GF-D8 (cell line): ENCODE measurements around the gene METTL2A.
A peak's percentile ranks its signal among the peaks of the same experiment; 100 is the strongest.
"Not testable (repeated sequence)": the region's sequence is repeated elsewhere in the genome, so short reads cannot be mapped to it uniquely, and the experiment has no call there.

ENCODE experiments used
- DNase-seq: peaks from one replicate; lab custom pipeline; 2025; lab: John Stamatoyannopoulos, UW

The METTL2A gene, protein sequence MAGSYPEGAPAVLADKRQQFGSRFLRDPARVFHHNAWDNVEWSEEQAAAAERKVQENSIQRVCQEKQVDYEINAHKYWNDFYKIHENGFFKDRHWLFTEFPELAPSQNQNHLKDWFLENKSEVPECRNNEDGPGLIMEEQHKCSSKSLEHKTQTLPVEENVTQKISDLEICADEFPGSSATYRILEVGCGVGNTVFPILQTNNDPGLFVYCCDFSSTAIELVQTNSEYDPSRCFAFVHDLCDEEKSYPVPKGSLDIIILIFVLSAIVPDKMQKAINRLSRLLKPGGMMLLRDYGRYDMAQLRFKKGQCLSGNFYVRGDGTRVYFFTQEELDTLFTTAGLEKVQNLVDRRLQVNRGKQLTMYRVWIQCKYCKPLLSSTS

DNA sequence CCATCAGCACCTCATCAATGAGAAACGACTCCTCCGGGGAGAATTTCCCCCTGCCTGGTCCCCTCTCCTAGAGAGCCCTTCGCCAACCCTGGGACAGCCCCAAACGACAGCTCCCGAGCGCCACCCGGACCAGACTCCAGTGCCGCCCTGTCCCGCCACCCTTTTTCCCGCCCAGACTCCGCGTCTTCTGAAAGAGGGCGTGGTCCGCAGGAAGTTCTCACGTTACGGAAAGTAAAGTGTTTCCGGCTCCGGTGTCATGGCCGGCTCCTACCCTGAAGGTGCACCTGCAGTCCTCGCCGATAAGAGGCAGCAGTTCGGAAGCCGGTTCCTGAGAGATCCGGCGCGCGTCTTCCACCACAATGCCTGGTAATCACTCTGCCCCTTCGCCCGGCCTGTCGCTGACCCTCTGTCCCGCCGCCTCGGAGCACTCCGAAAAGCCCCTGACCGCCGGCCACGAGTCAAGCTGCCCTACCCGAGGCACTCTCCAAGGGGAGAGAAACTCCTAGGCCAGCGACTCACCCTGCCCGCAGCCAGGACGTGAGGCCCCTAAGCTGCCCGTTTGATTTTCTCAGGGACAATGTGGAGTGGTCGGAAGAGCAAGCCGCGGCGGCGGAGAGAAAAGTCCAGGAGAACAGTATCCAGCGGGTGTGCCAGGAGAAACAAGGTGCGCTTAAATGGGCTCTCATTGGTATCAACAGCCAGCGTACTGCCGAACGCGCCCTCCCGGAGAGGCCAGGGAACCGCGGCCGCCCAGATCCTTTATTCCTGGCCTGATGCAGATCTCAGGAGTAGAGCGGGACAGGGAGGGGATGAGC lies at the start of gene METTL2A:
METTL2A (plus strand) TSS at position 251 of the 815 bp plus-strand sequence; CDS start at position 257, 6 bp downstream.
- DNase-seq = peak; percentile 78

DNA sequence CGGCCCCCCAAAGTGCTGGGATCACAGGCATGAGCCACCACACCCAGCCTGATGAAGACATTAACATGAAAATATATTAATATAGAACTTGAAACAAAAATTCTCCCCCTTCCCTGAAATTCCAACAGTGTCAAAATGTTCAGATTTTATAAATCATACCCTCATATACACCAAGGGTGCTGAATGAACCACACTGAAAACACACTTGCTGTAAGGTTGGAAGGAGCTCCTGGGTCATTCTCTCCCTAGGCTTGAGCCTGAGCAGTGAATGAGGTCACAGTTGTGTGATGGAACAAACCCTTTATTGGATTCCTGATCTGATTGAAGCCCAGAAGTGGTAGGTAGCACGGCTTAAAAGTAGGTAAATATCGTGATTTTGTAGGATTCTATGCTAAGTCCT lies 43.4 kb upstream of the METTL2A start, which contains the start of gene EFCAB3:
EFCAB3 (plus strand) TSS at position 301 of the 400 bp plus-strand sequence. CDS start 2,427 bp downstream, outside the sequence.
- DNase-seq = no peak

DNA sequence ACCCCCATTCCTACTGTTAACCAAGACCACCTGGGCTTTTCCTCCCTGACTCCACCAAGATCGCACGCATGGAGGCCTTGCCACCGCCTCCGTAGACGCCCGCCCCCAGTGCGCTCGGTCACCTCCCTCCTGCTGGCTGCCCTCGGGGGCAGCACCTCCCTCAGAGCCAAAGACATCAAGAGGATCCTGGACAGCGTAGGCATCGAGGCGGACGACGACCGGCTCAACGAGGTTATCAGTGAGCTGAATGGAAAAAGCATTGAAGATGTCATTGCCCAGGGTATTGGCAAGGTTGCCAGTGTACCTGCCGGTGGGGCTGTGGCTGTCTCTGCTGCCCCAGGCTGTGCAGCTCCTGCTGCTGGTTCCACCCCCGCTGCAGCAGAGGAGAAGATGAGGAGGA lies 42.1 kb upstream of the METTL2A start:
- no peak for DNase-seq

DNA sequence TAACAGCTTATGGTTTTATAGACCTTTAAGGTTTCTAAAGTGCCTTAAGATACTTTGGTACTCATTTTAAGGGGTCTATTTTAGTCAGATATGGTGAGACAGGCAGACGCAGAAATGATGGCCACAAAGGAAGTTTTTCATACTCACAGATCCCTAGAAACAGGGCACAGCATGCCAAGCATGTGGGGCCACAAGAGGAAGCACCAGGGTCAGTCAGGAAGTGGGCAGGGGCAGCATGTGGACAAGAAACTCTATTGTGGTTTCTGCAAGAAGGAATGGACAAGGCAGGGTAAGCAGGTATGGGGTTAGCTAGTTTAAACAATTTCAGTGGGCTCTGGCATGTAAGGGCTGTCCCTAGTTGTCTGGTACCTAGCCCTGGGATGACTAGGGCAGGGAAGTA lies 34.8 kb upstream of the METTL2A start:
- DNase-seq = no peak

DNA sequence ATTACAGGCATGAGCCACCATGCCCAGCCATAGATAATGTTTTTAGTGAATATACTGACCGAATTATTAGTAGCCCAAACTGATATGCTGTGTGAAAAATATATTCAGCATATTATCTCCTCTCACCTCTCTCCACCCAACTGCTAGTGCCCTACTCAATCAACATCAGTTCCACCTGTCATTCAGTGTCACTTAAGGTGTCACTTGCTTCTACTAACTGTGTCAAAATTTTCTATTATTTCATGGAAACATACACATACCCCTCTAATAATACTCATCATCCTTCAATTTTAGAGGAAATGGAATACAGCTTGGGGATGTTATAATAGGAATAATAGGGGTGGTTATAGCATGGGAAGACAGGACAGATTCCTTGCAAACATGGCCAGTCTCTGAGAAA lies 30.8 kb upstream of the METTL2A start:
- DNase-seq = no peak

DNA sequence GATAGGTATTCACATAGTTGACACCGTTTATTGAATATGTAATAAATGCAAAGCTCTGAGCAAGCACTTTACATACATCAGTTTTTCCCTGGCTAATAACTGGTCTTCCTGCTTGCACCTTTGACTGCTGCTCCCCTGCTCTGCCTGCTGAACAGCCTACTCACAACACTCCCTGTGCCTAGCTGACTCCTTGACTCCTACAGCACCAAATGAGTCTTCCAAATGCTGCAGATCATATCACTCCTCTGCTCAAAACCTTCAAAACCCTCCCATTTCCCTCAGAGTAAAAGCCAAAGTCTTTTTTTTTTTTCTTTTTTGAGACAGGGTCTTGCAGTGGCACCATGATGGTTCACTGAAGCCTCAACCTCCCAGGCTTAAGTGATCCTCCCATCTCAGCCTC lies 24.8 kb upstream of the METTL2A start:
- DNase-seq = no peak

DNA sequence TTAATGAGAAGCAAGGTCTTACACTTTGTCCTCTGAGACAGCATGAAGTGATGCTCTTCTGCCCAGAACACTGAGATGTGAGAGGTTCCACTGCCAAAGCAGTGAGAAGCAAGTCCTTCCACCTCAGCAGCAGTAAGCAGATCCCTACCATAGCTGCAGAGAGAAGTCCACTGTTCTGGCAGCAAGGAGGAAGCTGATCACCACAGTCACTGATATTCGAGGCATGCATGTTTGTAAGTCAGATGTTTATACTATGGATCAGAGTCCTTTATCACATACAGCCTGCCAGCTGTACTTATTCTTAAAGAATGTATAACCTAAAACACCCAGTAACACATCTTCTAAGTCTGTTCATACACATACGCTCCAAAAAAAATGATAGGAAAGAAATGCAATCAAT lies 18.2 kb upstream of the METTL2A start:
- no peak for DNase-seq

DNA sequence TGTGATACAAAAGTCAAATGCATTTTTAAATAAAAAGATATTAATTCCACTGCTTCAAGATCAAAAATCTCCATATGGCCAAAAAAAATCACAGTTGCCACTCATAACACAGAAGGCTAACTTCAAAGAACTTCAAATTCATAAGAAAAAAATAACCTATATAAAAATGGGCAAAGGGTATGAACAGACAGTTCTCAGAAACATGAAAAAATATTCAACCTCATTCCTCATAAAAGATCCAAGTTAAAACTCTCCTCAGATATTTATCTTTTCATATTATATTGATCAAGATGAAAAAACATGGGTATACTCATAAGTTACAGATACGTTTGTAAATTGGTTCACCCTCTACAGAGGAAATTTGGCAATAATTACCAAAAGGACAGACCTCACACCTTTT lies 10.6 kb upstream of the METTL2A start:
- DNase-seq = not testable (repeated sequence)

DNA sequence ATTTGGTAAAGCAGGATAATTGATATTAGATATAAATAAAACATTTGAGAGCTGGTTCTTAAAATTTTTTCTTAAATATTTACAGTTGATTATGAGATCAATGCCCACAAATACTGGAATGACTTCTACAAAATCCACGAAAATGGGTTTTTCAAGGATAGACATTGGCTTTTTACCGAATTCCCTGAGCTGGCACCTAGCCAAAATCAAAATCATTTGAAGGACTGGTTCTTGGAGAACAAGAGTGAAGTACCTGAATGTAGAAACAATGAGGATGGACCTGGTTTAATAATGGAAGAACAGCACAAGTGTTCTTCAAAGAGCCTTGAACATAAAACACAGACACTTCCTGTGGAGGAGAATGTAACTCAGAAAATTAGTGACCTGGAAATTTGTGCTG lies 2.5 kb downstream of the METTL2A start:
- not testable (repeated sequence) for DNase-seq

DNA sequence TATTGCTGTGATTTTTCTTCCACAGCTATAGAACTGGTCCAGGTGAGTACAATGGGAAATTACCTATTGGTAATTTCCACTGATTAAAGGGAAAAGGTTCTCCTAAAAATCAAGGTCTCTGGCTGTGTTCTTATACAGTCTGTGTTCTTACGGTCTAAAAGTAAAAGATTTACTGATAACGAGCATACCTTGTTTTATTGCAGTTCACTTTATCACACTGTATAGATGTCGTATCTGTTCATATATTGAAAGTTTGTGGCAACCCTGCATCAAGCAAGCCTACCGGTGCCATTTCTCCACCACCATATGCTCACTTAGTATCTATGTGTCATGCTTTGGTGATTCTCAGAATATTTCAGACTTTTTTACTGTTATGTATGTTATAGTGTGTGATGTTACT lies 11.6 kb downstream of the METTL2A start:
- not testable (repeated sequence) for DNase-seq

DNA sequence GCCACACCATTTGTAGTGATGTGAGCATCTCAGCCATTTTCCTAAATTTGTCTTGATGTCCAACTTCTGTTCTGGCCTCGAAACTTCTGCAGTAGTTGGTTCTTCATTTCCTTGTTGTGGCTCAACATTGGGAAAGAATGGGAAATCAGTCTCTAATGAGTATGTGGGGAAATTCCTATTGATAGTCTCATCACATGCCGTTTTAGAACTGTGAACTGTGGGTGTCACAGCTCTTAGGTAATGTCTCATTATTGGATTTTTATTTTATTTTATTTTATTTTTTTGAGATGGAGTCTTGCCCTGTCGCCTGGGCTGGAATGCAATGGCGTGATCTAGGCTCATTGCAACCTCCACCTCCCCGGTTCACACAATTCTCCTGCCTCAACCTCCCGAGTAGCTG lies 17.5 kb downstream of the METTL2A start:
- DNase-seq = not testable (repeated sequence)

DNA sequence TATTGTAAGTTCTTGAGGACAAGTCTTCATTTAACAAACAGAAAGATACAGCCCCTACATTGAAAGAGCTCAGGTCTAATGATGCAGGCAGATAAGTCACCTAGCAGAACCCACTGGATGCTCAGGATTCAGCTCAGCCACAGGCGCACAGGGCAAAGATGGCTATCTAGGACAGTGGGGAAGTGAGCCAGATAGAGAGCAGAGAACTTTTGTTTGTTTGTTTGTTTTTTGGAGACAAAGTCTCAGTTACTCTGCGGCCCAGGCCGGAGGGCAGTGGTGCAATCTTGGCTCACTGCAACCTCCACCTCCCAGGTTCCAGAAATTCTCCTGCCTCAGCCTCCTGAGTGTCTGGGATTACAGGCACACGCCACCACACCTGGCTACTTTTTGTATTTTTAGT lies 20.4 kb downstream of the METTL2A start:
- DNase-seq = no peak

DNA sequence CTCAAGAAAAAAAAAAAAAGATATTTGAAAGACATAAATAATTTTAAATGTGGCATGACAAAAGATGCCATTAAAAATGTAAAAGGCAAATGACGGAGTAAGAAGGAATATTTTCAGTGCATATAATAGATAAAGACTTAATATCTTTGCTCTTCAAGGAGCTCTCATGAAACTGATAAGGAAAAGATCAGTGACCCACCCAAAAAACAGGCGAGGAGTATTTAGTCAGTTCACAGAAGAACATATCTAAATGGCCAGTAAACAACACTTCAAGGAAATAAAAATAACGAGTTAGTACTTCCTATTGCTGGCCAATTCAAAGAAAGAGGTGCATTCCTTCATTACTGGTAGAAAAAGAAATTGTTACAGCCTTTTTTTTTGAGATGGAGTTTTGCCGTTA lies 22.1 kb downstream of the METTL2A start:
- not testable (repeated sequence) for DNase-seq

DNA sequence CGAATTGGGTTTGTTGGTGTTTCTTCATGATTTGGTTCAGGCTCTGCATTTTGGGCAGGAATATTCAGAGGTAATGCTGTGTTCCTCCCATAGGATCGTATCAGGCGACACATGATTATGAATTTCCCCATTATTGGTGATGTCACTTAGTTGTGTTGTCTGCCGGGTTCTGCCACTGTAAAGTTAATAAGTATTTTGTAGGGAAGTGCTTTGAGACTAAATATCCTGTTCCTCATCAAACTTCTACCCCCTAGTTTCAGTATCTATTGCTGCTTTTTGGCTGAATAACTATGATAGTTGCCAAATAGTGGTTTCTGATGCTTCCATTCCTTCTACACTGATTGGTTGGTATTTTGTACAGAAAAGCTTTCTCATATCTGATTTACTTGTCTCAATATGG lies 28.5 kb downstream of the METTL2A start:
- not testable (repeated sequence) for DNase-seq

DNA sequence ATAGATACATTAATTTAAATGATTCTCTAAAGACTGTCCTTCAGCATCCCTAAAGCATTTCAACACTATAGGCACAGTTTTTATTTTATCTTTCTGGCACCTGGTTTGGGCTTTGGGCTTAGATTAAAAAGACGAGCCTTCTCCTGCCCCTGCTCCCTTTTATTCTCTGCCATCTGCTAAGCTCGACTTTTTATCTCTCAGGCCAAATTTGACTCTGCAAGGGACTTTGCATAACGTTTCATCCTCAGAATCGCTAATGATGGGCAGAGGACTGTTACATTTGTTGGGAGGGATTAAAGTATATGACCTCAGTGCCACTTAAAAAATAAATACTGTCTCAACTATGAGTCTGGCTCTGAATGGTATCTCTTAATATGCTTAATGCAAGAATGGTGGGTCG lies 29.3 kb downstream of the METTL2A start:
- not testable (repeated sequence) for DNase-seq

DNA sequence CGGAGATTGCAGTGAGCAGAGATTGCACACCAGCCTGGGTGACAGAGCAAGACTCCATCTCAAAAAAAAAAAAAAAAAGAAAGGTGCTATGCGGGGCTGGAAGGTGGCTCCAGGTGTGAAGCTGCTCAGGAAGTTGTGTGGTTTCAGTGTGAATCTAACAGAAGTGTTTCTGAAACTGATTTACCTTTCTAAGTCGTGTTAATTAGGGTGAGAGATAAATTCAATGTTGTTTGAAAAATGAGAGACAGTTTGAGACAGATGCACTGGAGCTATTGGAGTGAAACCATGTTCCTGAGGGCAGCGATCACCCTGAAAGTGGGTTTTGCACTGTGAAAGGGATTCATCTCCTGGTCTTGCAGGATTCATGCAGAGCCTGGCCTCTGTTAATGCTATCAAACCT lies 30.0 kb downstream of the METTL2A start:
- not testable (repeated sequence) for DNase-seq

DNA sequence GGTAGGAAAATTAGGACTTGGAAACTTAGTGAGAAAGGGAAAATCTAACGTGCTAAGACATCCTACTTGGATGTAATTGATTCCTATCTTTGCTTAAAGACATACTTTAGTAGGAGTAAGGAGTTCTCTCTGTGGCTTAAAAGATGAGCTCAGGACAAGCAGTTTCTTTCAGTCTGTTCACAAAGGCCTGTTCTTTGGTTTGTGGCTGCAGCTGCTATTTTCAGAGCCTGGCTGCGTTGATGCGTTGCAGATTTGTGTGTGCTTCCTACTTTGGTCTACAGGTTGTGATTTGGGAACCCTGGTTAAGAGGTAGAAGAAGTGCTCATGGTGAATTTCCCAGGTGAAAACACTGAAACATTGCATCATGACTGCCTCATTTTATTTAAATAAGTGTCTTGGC lies 30.4 kb downstream of the METTL2A start:
- not testable (repeated sequence) for DNase-seq

DNA sequence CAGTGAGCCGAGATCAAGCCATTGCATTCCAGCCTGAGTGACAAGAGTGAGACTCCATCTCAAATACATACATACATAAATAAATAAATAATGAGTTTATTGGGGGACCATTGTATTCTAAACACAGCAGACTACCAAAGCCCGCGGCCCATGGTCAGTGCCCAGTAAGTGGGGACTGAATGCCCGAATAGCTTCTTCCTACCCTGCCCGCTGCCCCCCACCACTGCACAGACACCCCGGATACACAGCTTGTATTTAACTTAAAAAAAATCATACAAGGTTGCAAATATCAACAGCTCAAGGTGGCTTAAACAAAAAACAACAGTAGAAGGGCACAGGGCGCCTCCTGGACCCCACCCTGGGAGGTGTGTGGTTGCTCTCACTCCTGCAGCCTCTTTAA lies 32.3 kb downstream of the METTL2A start:
- no peak for DNase-seq

DNA sequence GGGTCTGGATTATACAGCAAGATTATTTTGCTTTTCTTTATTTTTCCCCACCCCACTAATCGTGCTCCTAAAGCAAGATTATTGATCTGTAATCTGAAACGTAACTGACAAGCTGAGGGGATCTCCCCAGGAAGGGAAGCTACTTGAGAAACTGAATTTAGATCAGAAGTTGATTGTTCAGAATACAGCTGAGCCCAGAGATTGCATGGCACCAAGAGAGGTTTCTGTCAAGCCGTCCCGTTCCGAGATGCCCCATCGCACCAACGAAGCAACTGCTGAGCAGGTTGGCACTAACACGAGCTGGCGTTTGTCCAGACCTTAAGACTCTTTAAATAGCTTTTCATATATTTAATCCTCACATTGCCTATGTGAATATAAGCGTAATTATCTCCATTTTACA lies 34.8 kb downstream of the METTL2A start:
- not testable (repeated sequence) for DNase-seq

DNA sequence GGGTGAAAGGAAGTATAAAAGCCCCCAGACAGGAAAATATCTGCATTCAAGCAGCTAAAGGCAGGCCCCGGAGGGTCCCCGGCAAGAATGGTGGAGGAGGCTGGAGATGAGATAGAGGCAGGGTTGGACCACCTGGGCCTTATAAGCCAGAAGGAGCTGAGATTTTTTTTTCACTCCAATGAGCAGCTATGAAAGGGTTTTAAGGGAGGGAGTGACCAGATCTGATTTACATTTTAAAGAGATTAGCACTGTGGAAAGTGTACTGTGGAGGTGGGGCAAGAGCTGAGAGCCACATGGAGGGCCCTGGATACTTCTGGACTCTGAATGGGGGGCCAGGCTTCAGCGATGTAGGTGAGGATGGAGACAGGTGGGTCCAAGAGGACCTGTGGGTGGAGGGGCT lies 40.7 kb downstream of the METTL2A start:
- DNase-seq = not testable (repeated sequence)

DNA sequence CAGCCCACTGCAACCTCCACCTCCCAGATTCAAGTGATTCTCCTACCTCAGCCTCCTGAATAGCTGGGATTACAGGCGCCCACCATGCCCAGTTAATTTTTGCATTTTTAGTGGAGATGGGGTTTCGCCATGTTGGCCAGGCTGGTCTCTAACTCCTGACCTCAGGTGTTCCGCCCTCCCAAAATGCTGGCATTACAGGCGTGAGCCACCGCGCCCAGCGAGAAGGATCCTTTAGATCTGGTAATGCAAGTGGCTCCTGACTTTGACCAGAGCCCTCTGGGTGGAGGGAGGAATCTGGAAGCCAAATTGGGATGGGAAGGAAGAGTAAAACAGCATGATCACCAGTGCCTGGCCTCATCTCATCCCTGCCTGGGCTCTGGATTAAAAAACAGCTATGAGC lies 41.6 kb downstream of the METTL2A start:
- not testable (repeated sequence) for DNase-seq

DNA sequence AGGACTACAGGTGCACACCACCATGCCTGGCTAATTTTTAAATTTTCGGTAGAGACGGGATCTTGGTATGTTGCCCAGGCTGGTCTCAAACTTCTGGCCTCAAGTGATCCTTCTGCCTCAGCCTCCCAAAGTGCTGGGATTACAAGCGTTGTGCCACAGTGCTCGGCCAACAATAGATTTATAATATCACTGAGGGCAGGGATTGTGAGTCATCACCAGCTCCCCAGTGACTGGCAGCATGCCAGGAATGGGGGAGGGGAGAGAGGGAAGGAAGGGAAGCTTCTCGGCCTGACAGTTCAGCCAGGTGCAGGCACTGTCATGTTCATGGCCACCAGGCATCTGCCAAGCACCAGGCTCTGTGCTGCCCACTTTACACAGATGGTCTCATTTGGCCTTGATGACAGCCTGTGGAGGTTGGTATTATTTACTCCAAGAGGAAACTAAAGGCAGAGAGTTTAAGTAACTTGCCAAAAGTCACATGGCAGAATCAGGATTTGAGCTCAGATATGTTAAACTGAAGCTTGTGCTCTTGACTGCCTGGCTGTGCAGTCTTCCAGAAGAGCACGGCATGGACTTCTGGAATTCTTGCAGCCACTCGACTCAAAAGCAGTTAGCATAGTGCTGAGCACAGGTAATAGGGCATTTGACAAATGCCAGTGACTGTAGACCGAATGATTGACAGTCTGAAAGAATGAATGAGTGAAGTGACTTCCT lies 47.1 kb downstream of the METTL2A start:
- DNase-seq = not testable (repeated sequence)
